CD4-positive, CD25-positive, alpha-beta regulatory T cell (primary cell): ENCODE results near the gene BCAS2. TPM values are rescaled to one million over a fixed set of nuclear protein-coding genes. Genes with fewer than 3 reads are reported as not detected.

Experiments
- ATAC-seq, 2 donors: fragments of 150-1000 bp; cut with Tn5 transposase; one replicate each; pipeline ENCODE4 v1.10.0; 2021; ENCODE audit warnings: low read depth in 2 of 2, moderate number of reproducible peaks in 2 of 2, moderate library complexity in 1 of 2
- DNase-seq, 3 donors: peaks; one replicate each; pipeline versions ENCODE4 v3.0.0 to v3.0.0-alpha.2; 2012 to 2022; ENCODE audit warnings: mixed read lengths in 1 of 3
- H3K27ac ChIP-seq: one replicate; pipeline ENCODE4 v1.7.0; 2013; ENCODE audit warnings: mild to moderate bottlenecking, low read length; ENCODE audit not compliant: insufficient read depth, poor library complexity, severe bottlenecking
- H3K27me3 ChIP-seq: one replicate; pipeline ENCODE4 v1.7.0; 2013; ENCODE audit warnings: low read length; ENCODE audit not compliant: control insufficient read depth, insufficient read depth
- H3K36me3 ChIP-seq: one replicate; pipeline ENCODE4 v1.7.0; 2013; ENCODE audit warnings: mild to moderate bottlenecking, low read length, moderate library complexity; ENCODE audit not compliant: control insufficient read depth, insufficient read depth
- H3K4me1 ChIP-seq: 2 replicates; pipeline ENCODE4 v1.7.0; 2013; ENCODE audit warnings: mild to moderate bottlenecking, low read length; ENCODE audit not compliant: insufficient read depth, control insufficient read depth, poor library complexity, severe bottlenecking
- H3K4me3 ChIP-seq: one replicate; pipeline ENCODE4 v1.7.0; 2013; ENCODE audit warnings: low read depth, mild to moderate bottlenecking, low read length, moderate library complexity
- H3K9me3 ChIP-seq, 2 experiments: 1 replicate in 1 of 2; 2 replicates in 1 of 2; pipeline ENCODE4 v1.7.0; 2013; ENCODE audit warnings: low read length in 2 of 2, mild to moderate bottlenecking in 1 of 2, moderate library complexity in 1 of 2; ENCODE audit not compliant: control insufficient read depth in 2 of 2
- H3K27ac Mint-ChIP-seq, 3 donors: one replicate each; pipeline ENCODE4 v1.8.0; 2020 to 2022; ENCODE audit warnings: mild to moderate bottlenecking in 3 of 3, mixed read lengths in 3 of 3, moderate library complexity in 2 of 3
- H3K27me3 Mint-ChIP-seq: one replicate; pipeline ENCODE4 v1.8.0; 2022; ENCODE audit warnings: mild to moderate bottlenecking, mixed read lengths
- H3K36me3 Mint-ChIP-seq: one replicate; pipeline ENCODE4 v1.8.0; 2020; ENCODE audit warnings: mixed read lengths
- H3K4me1 Mint-ChIP-seq, 4 donors: one replicate each; pipeline ENCODE4 v1.8.0; 2020 to 2022; ENCODE audit warnings: mixed read lengths in 4 of 4, mild to moderate bottlenecking in 1 of 4
- H3K4me3 Mint-ChIP-seq, 4 donors: one replicate each; pipeline ENCODE4 v1.8.0; 2020 to 2022; ENCODE audit warnings: mild to moderate bottlenecking in 4 of 4, mixed read lengths in 4 of 4, moderate library complexity in 3 of 4
- H3K9me3 Mint-ChIP-seq, 7 donors: one replicate each; pipeline ENCODE4 v1.8.0; 2020 to 2022; ENCODE audit warnings: mixed read lengths in 7 of 7, mild to moderate bottlenecking in 3 of 7, moderate library complexity in 2 of 7
- polyA plus RNA-seq, 4 donors: library from polyadenylated mRNA; unstranded; fragments of 300-500 nt; fragmentation: Illumina TruSeq; gene quantifications; one replicate each; pipeline ENCODE4 v1.2.3, GENCODE V29; 2021
- total RNA-seq: library from RNA; stranded (reverse); gene quantifications from one replicate; pipeline ENCODE4 v1.2.3, GENCODE V29; 2022

Gene BCAS2
- total and polyA plus RNA-seq, 5 donors from 2014 or later, result 97.4 to 125 (median 114) TPM

DNA sequence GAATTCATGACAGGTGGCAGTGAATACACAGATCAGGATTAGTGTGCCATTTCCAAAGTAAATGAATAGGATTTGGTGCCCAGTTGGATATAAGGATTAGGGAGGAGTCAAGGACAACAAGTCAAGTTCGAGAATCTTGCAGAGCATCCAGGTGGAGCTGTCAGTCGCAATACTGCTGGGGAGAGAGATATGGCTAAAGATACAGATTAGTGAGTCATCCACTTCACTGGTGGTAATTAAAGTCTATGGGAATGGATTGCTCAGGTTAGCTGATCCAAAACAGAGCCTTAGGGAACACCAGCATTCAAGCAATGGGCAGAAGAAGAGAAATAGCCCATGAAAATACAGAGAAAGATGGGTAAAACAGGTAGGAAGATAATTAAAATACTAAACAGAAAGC, 26.8 kb downstream of the BCAS2 start:
- Mint-ChIP-seq H3K27me3 (peaks cover 4% of the 10 kb centered on the region), H3K27ac (no peak overlapping the region), H3K4me1 (peaks cover 0 to 5% (median 0%) of the 10 kb centered on the region in 4 donors), H3K36me3 (no peaks in the 10 kb centered on the region), H3K9me3 (no peaks in the 10 kb centered on the region), H3K4me3 (no peak overlapping the region)
- Histone ChIP-seq H3K9me3 (no peaks in the 10 kb centered on the region), H3K4me1 (no peaks in the 10 kb centered on the region), H3K27me3 (no peaks in the 10 kb centered on the region), H3K27ac (no peak overlapping the region), H3K36me3 (no peaks in the 10 kb centered on the region), H3K4me3 (no peak overlapping the region)
- no peak for ATAC-seq
- no peak for DNase-seq

DNA sequence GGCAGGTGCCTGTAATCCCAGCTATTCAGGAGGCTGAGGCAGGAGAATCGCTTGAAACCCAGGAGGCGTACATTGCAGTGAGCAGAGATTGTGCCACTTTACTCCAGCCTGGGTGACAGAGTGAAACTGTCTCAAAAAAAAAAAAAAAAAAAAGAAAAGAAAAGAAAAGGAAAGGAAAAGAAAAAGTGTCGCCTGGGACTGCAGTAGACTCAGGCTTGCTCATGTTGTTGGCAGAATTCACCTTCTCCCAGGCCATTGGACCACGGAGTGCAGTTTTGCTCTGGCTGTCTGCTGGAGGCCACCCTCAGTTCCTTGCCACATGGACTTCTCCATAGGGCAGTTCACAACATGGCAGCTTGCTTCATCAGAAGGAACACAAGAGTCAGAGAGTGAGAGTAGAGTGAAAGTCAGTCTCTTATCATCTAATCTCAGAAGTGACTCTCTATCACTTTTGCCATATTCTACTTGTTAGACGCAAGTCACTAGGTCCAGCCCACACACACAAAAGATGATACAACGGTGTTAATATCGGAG, 29.2 kb downstream of the BCAS2 start:
- no peak for DNase-seq

DNA sequence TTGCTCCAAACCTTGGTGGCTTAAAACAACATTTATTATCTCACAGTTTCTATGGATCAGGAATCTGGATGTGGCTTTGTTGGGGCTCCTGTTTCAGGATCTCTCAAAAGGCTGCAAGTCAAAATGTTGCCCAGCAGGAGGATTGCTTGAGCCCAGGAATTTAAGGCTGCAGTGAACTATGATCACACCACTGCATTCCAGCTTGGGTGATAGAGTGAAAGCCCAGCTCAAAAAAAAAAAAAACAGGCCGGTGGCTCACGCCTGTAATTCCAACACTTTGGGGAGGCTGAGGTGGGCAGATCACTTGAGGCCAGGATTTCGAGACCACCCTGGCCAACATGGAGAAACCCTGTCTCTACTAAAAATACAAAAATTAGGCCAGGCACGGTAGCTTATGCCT, 30.0 kb downstream of the BCAS2 start:
- Histone ChIP-seq H3K9me3 (no peaks in the 10 kb centered on the region), H3K27ac (no peak overlapping the region), H3K36me3 (no peaks in the 10 kb centered on the region), H3K4me3 (no peak overlapping the region), H3K27me3 (no peaks in the 10 kb centered on the region), H3K4me1 (no peaks in the 10 kb centered on the region)
- H3K4me3 Mint-ChIP-seq, result no peak overlapping the region
- no peaks in the 10 kb centered on the region for H3K36me3 Mint-ChIP-seq
- ATAC-seq, result no peak
- DNase-seq, result no peak
- H3K4me1 Mint-ChIP-seq, result no peaks in the 10 kb centered on the region
- no peak overlapping the region for H3K27ac Mint-ChIP-seq
- H3K9me3 Mint-ChIP-seq, result no peaks in the 10 kb centered on the region
- peaks cover 10% of the 10 kb centered on the region for H3K27me3 Mint-ChIP-seq

More for the DNA sequence above, 29.2 kb downstream of the BCAS2 start:
- Mint-ChIP-seq H3K4me1 (no peaks in the 10 kb centered on the region), H3K27me3 (peaks cover 10% of the 10 kb centered on the region), H3K36me3 (no peaks in the 10 kb centered on the region), H3K9me3 (no peaks in the 10 kb centered on the region), H3K4me3 (no peak overlapping the region), H3K27ac (no peak overlapping the region)
- Histone ChIP-seq H3K36me3 (no peaks in the 10 kb centered on the region), H3K4me1 (no peaks in the 10 kb centered on the region), H3K9me3 (no peaks in the 10 kb centered on the region), H3K27ac (no peak overlapping the region), H3K4me3 (no peak overlapping the region), H3K27me3 (no peaks in the 10 kb centered on the region)
- no peak for ATAC-seq

DNA sequence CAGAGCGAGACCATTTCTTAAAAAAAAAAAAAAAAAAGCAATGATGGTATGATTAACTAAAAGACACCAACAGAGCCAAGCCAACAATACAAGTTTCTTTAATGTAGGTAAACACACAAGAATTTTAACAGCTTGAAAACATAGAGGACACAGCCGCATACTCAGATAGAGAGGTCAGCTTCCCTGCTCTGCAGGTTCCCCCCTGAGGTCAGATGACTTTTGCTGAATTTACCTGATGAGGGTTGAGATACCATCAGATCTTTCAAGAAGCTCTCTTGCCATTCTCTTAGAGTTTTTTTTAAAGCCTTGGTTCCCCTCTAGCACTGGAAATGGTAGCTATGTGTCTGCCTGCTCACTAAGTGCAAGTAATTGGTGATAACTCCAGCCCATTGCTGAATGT, 31.1 kb downstream of the BCAS2 start:
- H3K4me3 Mint-ChIP-seq, result no peak overlapping the region
- DNase-seq, result no peak
- H3K4me1 Mint-ChIP-seq, result no peaks in the 10 kb centered on the region
- no peaks in the 10 kb centered on the region for H3K9me3 ChIP-seq
- H3K27ac Mint-ChIP-seq, result no peak overlapping the region
- no peaks in the 10 kb centered on the region for H3K27me3 ChIP-seq
- peaks cover 13% of the 10 kb centered on the region for H3K27me3 Mint-ChIP-seq
- H3K4me3 ChIP-seq, result no peak overlapping the region
- no peak overlapping the region for H3K27ac ChIP-seq
- no peak for ATAC-seq
- no peaks in the 10 kb centered on the region for H3K4me1 ChIP-seq
- H3K36me3 Mint-ChIP-seq, result no peaks in the 10 kb centered on the region
- H3K9me3 Mint-ChIP-seq, result no peaks in the 10 kb centered on the region
- no peaks in the 10 kb centered on the region for H3K36me3 ChIP-seq

DNA sequence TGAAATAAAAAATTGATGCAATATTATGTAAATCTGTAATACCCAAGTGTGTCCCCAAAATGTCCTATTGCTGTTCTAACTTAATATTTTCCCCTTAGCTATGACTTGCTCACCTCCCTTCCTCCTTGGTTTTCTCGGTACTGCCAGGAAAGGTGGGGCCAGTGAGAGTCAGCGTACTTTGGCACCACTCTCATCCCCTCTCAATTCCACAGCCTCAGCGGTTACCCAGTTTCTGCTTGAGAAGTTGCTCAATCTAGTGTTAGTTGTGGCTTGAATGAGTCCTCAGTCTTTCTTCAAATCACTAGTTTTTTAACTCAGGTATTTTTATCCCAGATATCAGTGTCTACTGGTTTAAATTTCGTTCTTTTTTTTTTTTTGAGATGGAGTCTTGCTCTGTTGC, 32.3 kb downstream of the BCAS2 start:
- DNase-seq, result no peak
- H3K4me3 ChIP-seq, result no peak overlapping the region
- no peaks in the 10 kb centered on the region for H3K27me3 ChIP-seq
- H3K9me3 Mint-ChIP-seq, result no peaks in the 10 kb centered on the region
- H3K27me3 Mint-ChIP-seq, result peaks cover 25% of the 10 kb centered on the region
- H3K36me3 Mint-ChIP-seq, result no peaks in the 10 kb centered on the region
- H3K27ac ChIP-seq, result no peak overlapping the region
- no peak overlapping the region for H3K4me3 Mint-ChIP-seq
- no peaks in the 10 kb centered on the region for H3K4me1 Mint-ChIP-seq
- no peak for ATAC-seq
- H3K27ac Mint-ChIP-seq, result peak overlapping the region in 1 of 3 donors; percentile 54
- no peaks in the 10 kb centered on the region for H3K9me3 ChIP-seq
- H3K36me3 ChIP-seq, result no peaks in the 10 kb centered on the region
- no peaks in the 10 kb centered on the region for H3K4me1 ChIP-seq

DNA sequence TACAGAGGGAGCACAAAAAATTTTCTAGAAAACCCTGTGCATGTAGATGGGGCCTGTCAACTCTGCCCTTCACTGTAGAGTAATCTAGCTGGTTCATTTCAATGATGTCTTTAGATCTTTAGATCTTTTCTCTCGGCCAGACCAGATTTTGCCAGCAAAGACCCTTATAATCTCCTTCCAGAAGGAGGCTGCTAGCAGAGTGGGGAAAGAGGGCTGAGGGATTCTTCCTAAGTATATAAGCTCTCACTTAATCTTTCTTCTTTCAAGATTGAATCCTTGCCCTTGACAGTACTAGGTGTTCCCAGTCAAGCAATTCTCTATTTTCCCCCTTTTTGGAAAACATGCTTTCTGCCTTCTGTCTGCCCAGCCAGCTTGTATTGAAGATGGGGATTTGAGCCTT, 34.3 kb downstream of the BCAS2 start:
- Mint-ChIP-seq H3K27me3 (peaks cover 25% of the 10 kb centered on the region), H3K9me3 (no peaks in the 10 kb centered on the region), H3K36me3 (no peaks in the 10 kb centered on the region), H3K4me1 (no peaks in the 10 kb centered on the region), H3K27ac (no peak overlapping the region), H3K4me3 (no peak overlapping the region)
- DNase-seq (no peak), ATAC-seq (no peak)
- Histone ChIP-seq H3K36me3 (no peaks in the 10 kb centered on the region), H3K27ac (no peak overlapping the region), H3K4me1 (no peaks in the 10 kb centered on the region), H3K9me3 (no peaks in the 10 kb centered on the region), H3K27me3 (no peaks in the 10 kb centered on the region), H3K4me3 (no peak overlapping the region)

DNA sequence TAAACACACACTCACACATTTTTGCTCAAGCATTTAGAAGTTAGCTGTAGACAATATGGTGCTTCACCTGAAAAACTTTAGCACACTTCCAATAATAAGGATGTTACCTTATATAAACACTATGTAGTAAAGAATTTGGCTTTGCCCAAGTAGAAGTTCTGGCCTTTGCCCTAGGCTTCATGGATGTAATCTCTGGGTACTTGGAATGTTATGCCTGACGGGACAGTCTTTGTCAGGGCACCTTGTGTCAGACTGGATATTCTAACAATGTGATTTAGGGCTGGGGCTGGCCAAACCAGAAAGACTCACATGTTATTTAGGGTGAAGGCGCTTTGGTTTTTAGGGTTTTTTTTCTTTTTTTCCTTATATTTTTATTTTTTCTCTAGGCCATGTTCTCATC, 35.6 kb downstream of the BCAS2 start:
- no peak overlapping the region for H3K27ac Mint-ChIP-seq

DNA sequence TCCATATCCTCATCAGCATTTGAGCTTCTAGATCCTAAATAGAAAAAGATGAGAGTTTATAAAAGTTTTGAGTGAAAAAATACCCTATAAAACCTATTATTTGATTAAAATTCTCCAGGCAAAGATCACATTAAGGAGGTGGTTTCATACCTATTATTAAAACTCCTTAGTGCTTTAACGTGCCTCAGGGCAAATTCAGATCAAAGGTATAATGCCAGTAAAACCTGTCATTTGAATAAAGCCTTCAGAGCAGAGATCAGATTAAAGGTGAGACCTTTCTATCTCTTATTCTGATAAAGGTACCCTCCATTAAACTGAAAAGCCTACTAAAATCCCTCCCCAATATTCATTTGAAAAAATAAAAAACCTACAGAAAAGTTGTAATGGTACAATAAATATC, 36.1 kb downstream of the BCAS2 start:
- Mint-ChIP-seq H3K4me1 (no peaks in the 10 kb centered on the region), H3K4me3 (no peak overlapping the region), H3K27ac (no peak overlapping the region), H3K27me3 (peaks cover 32% of the 10 kb centered on the region), H3K9me3 (no peaks in the 10 kb centered on the region), H3K36me3 (no peaks in the 10 kb centered on the region)
- Histone ChIP-seq H3K4me3 (no peak overlapping the region), H3K27me3 (no peaks in the 10 kb centered on the region), H3K9me3 (no peaks in the 10 kb centered on the region), H3K4me1 (no peaks in the 10 kb centered on the region), H3K27ac (no peak overlapping the region), H3K36me3 (no peaks in the 10 kb centered on the region)
- ATAC-seq (no peak), DNase-seq (no peak)

More for the DNA sequence above, 35.6 kb downstream of the BCAS2 start:
- Mint-ChIP-seq H3K36me3 (no peaks in the 10 kb centered on the region), H3K4me3 (no peak overlapping the region), H3K27me3 (peaks cover 27% of the 10 kb centered on the region), H3K4me1 (no peaks in the 10 kb centered on the region), H3K9me3 (no peaks in the 10 kb centered on the region)
- Histone ChIP-seq H3K4me3 (no peak overlapping the region), H3K27me3 (no peaks in the 10 kb centered on the region), H3K36me3 (no peaks in the 10 kb centered on the region), H3K4me1 (no peaks in the 10 kb centered on the region), H3K27ac (no peak overlapping the region), H3K9me3 (no peaks in the 10 kb centered on the region)
- DNase-seq (no peak), ATAC-seq (no peak)
